GM18502 (cell line): ENCODE measurements around the gene CFAP43.

ENCODE experiments used
- ATAC-seq: cut with Tn5 transposase; IDR thresholded peaks from one replicate; pipeline ENCODE4 v1.9.1; 2021; ENCODE audit warnings: mild to moderate bottlenecking; ENCODE audit not compliant: unreplicated experiment, poor library complexity

The CFAP43 gene

DNA sequence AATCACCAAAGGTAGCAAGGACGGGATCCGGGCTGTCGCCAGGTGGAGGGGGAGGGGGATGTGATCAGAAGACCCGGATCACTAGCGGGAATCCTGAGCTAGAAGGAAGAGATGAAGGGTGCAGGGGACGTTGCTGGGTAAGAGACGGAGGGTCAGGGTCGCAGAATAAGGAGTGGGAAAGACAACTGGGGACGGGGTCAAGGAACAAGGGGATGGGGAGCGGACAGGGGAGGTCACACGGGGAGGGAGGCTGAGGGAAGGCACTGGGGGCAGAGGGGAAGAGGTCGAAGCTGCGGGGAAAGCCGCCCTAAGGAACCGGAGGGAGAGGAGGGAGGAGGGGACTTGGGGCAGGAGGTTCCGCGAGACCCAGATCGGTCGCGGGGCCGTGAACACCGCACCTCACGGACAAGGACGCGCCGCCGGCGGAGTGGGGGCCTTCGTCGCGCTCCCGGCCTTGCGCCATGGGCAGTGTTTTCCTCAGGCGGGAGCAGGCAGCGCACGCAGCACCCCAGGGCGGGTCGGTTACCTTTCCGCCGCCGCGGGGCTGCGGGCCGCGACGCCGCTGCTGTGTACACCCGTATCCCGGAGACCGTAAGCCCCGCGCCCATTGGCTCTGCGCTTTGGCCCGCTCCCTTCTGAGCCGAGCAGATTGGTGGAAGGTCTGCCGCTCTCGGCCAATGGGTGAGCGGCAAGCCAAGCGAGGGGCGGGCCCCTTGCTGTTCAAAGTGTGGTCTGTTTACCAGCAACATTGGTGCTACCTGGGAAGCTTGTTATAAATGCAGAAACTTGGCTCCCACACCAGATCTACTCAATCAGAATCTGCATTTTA lies at the start of gene CFAP43:
Gene CFAP43 (minus strand): TSS at position 581 of the 829 bp plus-strand sequence. CDS start 118 bp downstream, at position 463.
- peak; percentile 100 for ATAC-seq

GRCh38 chr10:104281694-104282093 lies 49.5 kb upstream of the CFAP43 start:
- no peak for ATAC-seq

- no peak for ATAC-seq
Observed at GRCh38 chr10:104279550-104280259, 47.5 kb upstream of the CFAP43 start.

GRCh38 chr10:104277785-104278184 lies 45.6 kb upstream of the CFAP43 start:
- ATAC-seq: no peak

DNA sequence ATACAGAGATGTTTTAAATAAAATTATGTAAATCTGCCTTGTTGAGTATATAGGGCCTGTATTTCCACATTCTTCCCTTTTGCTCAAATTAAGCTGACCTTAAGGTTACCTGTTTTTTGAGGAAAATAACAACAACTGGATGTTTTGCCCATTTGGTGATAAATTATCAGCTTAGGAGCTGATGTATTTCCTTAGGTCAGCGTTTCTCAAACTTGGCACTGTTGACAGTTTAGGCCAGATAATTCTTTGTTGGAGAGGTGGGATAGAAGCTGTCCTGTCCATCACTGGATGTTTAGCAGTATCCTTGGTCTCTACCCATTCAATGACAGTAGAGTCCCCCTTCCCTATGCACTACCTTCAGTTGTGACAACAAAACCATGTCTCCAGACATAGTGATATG lies 44.0 kb upstream of the CFAP43 start:
- no peak for ATAC-seq

- ATAC-seq: peak; percentile 88
Observed at GRCh38 chr10:104274762-104275721, 42.9 kb upstream of the CFAP43 start.

DNA sequence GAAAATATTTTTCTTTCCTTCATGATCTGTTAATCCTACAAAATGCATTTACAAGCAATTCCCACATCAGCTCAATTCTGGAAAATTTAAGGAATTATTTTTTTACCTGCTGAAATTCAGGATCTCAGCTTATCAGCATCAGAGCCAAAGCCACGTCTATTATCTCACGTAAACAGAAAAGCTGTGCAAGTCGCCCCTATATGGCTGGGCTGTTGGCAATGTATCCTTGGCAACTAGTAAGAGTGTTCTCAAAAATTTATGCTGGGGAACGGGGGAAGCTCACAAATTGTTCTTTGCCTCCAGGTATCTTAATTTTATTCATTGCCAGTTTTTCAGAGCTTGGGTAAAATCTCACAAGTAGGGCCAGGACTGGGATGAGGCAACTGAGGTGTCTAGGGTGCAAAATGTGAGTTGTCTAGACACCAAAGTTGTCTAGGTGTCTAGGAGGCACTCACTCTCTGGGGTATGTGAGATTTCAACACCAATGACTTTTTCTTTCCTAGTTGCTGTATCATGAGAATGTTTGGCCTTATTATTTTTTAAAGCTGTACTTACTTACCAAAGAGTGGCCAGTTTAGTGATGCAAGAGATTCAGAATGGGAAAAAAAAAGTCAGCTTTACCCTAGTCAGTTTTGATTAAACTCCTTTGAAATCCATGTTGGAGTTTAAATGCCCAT lies 41.9 kb upstream of the CFAP43 start:
- no peak for ATAC-seq

- no peak for ATAC-seq
Observed at GRCh38 chr10:104273286-104273685, 41.1 kb upstream of the CFAP43 start.

DNA sequence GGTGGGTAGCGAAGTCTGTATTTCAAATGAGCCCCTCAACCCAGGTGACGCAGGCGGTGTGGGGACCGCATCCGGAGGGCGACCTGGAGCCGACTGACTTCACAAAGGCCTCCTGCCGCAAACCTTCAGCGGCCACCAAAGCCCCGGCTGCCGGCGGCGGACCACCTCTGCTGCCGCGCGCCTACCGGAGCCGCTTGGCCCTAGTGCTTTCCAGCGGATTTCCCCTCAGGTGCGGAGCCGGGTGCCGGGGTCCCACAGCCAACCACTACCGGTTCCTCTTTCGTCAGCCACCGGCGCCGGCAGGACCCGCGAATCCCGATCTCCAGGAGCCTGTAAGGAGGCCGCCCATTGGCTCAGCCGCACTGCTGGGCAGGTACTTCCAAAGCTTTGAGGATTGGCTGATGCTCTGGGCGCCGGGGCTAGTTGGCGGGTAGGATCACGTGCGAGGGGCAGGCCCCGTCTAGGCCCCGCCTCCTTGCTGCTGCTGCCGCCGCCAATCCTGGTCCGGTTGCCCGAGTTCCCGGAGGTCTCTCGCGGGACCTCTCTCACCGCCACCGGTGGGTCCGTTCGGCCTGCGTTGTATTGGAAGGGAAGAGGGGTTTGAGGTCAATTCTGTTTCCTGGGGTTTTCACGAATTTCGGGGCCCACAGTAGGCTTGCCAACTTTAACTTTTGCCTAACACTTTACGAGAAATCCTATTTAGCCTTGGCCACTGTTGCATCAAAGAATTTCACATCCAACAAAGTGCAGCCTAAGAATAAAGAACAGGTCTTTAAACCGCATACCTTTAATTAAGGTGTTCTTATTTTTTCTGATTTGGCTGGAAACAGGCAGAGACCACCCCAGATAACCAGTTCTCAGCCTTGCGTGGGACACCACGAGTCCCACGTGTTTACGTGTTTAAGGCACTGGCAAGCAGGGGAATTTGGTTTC lies 36.8 kb upstream of the CFAP43 start, which contains the start of gene GSTO2:
Gene GSTO2 (plus strand): TSS at position 472 of the 933 bp plus-strand sequence. CDS start 5,732 bp downstream, outside the sequence.
- ATAC-seq: peak; percentile 99

- ATAC-seq: no peak
Observed at GRCh38 chr10:104268405-104268712, 36.2 kb upstream of the CFAP43 start.

DNA sequence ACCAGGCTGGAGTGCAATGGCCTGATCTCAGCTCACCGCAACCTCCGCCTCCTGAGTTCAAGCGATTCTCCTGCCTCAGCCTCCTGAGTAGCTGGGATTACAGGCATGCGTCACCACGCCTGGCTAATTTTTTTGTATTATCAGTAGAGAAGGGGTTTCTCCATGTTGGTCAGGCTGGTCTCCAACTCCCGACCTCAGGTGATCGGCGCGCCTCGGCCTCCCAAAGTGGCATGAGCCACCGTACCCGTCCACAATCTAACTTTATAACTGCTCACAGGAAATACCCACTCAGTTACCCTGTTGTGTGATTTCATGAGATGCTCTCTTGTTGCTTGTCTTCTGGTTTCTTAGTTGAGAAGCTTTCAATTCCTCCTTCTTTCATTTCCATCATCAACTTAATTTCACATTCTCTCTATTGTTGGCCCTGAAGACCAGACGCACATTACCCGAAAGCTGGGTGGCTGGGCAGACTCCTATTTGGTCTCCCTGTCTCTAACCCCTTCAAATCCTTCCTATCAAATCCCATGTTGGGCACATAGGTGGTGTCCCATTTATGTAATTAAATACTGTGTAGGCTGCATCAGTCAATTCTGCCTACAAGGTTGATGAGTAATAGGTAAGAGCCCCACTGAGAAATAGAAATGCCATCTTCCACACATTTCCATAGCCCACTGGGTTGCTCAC lies 35.7 kb upstream of the CFAP43 start:
- ATAC-seq: no peak

DNA sequence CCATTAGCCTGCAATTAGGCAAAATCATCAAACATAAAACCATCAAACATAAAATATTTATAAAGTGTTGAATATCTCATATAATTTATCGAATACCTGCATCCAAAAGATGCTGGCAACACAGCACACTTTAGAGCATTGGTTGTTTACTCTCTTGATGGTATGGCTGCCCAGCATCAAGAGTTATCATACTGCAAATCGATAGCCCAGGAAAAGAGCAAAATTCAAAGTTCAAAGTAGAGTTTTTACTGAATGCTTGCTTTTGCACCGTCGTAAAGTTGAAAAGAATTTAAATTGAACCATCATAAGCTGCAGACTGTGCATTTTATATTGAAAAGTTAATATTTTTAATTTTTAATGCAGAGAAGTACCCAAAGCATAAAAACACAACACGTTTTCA lies 32.6 kb upstream of the CFAP43 start:
- no peak for ATAC-seq

GRCh38 chr10:104262055-104262454 lies 29.9 kb upstream of the CFAP43 start:
- no peak for ATAC-seq

DNA sequence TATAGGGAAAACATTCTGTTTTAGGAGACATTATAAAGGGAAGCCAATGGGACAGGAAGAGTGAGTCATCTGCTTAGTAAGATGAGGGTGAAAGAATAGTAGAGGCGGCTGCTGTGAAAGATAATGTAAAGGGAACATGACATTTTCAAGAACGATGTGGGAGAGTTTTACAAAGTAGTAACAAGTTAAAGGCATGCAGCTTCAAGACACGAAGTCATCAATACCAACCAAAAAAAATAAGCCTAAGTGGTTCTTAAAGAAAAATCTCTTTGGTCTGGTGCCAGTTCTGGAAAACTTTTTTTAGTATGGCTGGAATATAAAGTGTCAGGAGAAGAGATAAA lies 28.6 kb upstream of the CFAP43 start:
- no peak for ATAC-seq

DNA sequence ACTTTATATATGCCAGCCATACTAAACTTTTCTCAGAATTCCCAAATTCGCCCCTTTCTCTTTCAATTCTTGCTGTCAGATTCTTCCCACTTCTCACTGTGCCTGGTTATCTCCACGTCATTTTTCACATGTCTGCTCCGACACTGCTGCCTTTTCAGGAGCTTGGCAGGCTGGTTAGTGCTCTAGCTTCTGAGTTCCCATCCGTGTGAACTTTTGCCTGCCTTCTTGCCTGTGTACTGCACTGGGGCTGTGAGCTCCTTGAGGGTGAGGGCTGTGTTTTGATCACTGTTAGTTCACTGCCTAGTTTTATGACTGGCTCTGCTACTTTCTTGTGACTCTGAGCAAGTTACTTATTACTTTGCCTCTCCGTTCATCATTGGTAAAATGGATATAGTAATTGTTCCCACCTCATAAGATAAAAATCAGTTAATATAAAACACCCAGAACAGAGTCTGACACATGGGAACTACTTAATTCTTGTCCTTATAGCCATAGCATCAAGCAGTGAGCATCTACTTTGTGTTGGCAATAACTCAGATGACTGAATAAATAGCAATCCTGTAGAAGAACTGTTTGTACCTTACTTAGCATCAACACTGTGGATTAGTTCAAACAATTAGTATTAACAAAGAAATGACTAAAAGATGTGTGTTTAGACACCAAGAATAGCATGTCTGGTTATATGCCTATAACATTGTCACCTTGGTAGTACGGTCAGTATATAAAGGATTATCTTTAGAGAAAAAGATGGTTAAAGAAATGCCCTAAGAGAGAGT lies 28.0 kb upstream of the CFAP43 start:
- no peak for ATAC-seq

DNA sequence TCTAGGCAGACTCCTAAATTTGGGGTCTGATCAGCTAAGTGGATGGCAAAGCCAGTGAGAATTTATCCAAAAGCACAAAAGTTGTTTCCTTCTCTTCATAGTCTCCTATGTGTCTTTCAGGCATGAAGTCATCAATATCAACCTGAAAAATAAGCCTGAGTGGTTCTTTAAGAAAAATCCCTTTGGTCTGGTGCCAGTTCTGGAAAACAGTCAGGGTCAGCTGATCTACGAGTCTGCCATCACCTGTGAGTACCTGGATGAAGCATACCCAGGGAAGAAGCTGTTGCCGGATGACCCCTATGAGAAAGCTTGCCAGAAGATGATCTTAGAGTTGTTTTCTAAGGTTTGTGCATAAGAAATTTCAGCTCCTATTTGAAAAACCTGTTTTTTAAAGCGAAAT lies 27.3 kb upstream of the CFAP43 start:
- ATAC-seq: no peak

DNA sequence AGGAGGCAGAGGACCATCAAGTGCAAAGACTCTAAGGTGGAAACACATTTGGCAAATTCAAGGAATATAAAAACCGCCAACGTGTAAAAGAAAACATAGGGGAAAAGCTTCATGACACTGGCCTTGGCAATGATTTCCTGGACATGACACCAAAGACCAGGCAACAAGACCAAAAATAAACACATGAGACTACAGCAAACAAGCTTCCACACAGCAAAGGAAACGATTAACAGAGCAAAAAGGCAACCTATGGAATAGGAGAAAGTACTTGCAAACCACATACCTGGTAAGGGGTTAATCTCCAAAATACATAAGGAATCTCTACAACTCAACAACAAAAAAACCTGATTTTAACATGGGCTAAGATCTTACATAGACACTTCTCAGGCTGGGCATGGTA lies 26.0 kb upstream of the CFAP43 start:
- ATAC-seq: no peak

DNA sequence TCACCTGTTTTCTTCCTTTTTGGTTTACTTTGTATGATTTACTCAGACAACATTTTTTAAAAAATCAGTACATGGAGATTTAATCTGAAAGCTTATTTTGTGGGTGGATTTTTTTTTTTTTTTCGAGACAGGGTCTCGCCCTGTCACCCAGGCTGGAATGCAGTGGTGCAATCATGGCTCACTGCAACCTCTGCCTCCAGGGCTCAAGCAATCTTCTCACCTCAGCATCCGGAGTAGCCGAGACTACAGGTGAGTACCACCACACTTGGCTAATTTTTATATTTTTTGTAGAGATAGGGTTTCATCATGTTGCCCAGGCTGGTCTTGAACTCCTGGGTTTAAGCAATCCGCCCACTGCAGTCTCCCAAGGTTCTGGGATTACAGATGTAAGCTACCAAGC lies 25.1 kb upstream of the CFAP43 start:
- ATAC-seq: no peak
